Hematopoietic multipotent progenitor cell treated with erythropoietin and hydrocortisone succinate and interleukin-3 and kit ligand, for 15 days (in vitro differentiated cells): ENCODE measurements around the gene LGALS3.
"Not testable (repeated sequence)": the region's sequence is repeated elsewhere in the genome, so short reads cannot be mapped to it uniquely, and the experiment has no call there.

Source experiments
- DNase-seq: peaks from one replicate; pipeline ENCODE4 v3.0.0-alpha.2; 2015; ENCODE audit warnings: low spot score

Gene LGALS3

DNA sequence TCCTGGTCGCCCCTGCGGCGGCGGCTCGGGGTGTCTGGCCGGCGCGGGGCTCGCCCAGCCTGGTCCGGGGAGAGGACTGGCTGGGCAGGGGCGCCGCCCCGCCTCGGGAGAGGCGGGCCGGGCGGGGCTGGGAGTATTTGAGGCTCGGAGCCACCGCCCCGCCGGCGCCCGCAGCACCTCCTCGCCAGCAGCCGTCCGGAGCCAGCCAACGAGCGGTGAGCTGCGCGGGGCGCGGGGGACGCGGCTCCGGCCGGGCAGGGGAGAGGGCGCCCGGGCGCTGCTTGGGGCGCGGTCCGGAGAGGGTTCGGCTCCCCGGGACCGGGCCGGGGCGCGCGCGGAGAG lies at the start of gene LGALS3:
LGALS3 (plus strand) TSS at position 167 of the 342 bp plus-strand sequence. CDS start 8,122 bp downstream, outside the sequence.
- peak; percentile 79 for DNase-seq

GRCh38 chr14:55079961-55080360 lies 49.1 kb upstream of the LGALS3 start:
- not testable (repeated sequence) for DNase-seq

- no peak for DNase-seq
These were observed 44.5 kb upstream of the LGALS3 start for GRCh38 chr14:55084401-55085059.

DNA sequence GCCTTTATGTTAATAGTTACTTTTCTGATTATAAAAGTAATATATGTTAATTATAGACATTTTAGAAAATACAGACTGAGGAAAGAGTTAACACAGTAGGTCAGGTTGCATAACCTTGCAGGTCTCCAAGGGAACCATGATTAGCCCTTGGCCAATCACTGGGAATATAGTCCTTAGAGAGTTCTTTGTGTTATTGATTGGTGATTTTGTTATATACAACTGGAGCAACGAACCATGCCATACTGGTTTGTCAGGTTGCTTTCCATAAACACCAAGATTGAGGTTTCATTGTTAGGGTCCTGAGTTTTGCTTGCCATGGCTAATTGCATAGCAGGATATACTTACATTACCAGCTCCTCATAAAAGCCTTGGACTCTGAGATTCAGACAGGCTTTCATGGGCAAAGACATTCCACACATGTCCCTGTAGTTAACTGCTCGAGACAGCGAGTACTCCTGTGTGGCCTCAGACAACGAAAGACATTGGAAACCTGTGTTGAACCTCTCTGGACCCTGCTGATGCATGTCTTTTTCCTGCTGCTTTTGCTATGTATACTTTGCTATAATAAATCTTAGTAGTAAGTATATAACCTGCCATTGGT lies 43.9 kb upstream of the LGALS3 start:
- no peak for DNase-seq

DNA sequence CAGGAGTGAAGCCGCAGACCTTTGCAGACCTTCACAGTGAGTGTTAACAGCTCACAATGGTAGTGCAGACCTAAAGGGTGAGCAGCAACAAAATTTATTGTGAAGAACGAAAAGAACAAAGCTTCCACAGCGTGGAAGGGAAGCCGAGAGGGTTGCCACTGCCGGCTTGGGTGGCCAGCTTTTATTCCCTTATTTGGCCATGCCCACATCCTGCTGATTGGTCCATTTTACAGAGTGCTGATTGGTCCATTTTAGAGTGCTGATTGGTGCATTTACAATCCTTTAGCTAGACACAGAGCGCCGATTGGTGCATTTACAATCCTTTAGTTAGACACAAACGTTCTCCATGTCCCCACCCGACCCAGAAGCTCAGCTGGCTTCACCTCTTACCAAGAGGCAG lies 42.1 kb upstream of the LGALS3 start:
- no peak for DNase-seq

GRCh38 chr14:55088356-55088755 lies 40.7 kb upstream of the LGALS3 start:
- DNase-seq, result no peak

GRCh38 chr14:55092341-55092740 lies 36.7 kb upstream of the LGALS3 start:
- no peak for DNase-seq

DNA sequence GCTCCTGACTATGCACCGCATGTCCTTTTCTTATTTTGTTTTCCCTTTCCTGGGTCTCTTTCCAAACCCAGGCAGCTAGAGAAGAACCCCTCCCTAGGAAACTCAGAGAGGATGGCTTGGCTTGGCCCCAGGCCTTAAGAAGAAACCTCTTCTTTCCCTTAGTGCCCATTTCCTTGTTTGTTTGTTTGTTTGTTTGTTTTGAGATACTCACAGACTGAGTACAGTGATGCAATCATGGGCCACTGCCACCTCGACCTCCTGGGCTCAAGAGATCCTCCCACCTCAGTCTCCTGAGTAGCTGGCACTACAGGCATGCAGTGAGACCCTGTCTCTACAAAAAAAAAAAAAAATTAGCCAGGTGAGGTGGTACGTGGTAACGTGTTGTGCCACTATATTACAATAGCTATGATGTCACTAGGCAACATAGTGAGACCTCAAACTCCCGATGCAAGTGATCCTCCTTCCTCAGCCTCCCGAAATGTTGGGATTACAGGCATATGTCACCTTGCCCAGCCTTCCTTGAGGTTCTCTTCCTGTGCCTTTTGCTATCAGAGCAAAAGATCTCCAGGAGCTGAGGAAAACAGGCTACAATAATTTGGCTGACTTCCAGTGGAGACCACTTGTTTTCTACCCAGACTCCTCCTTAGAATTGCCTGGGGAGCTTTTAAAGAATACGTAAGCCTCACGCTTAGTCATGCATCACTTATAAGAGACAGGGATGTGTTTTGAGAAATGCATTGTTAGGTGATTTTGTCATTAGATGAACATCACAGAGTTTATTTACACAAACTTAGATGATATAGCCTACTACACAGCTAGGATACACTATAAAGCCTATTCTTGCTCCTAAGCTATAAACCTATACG lies 34.5 kb upstream of the LGALS3 start:
- no peak for DNase-seq

DNA sequence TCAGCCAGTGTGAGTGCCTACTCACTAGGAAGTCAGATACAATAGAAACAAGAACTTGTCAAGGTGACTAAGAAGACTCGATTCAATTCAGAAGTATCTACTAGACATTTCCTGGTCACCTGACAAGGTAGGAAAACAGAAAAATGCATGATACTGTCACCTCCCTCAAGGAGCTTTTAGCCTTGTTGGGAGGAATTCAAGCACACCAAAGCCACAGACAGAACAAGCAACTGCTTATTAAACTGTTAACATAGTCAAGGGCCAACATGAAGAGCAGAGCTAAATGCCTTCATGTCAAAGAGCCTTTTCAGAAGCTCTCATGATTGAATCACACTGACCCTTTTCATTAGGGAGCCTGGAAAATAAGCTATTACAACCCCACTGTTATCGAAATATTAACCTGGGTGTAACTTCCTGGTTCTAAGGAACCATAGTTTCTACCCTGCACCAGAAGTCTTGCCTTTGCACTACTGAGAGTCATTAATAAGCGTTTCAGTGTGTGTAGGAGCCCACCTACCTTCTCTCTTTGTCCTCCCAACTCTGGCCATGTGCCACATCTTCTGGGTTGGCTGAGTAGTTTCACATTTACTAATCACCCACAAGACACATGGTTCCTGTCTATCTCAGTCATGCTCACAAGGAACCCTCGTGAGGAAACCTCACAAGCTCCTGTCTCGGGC lies 31.0 kb upstream of the LGALS3 start:
- peak; percentile 80 for DNase-seq

DNA sequence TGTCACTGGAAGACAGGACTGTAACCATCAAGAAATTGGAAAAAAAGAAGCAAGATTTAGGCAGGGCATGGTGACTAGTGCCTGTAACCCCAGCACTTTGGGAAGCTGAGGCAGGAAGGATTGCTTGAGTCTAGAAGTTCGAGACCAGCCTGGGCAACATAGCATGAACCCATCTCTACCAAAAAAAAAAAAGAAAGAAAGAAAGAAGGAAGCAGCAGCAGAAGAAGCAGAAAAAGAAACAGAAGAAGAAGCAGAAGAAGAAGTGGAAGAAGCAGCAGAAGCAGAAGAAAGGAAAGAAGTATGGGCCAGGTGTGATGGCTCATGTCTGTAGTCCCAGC lies 30.5 kb upstream of the LGALS3 start:
- no peak for DNase-seq

GRCh38 chr14:55099756-55100155 lies 29.3 kb upstream of the LGALS3 start:
- no peak for DNase-seq

GRCh38 chr14:55101698-55102097 lies 27.4 kb upstream of the LGALS3 start:
- DNase-seq, result no peak

GRCh38 chr14:55102141-55102621 lies 26.9 kb upstream of the LGALS3 start:
- DNase-seq, result peak; percentile 45

DNA sequence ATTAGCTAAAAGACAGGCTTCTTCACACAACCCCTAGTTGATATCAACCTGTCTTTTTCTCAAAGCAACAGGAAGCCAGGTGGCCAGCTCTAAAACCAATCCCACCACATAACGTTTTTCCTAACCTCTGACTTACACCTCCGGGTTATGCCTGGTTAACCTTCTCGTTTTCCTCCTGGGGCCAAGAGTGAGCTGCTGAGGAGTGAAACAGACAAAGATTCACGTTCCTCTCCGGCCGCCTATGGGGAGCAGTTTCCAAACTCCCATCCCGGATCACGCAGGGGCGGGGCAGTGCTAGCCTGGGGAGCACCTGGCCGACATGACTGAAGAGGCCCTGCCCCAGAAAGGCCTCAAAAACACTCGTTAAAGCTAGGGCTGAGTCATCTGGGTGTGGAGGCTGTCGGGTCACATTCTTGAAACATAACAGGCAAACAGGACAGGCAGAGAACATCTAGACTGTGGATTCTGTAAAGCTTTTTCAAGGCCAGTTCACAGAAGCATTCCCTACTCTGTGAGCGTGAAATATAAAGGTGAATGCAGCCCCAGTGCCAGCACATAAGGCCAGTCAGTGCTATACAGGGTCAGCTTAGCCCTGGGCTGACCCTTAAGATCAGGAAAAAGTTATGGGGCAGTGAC lies 25.9 kb upstream of the LGALS3 start:
- DNase-seq, result peak; percentile 90

DNA sequence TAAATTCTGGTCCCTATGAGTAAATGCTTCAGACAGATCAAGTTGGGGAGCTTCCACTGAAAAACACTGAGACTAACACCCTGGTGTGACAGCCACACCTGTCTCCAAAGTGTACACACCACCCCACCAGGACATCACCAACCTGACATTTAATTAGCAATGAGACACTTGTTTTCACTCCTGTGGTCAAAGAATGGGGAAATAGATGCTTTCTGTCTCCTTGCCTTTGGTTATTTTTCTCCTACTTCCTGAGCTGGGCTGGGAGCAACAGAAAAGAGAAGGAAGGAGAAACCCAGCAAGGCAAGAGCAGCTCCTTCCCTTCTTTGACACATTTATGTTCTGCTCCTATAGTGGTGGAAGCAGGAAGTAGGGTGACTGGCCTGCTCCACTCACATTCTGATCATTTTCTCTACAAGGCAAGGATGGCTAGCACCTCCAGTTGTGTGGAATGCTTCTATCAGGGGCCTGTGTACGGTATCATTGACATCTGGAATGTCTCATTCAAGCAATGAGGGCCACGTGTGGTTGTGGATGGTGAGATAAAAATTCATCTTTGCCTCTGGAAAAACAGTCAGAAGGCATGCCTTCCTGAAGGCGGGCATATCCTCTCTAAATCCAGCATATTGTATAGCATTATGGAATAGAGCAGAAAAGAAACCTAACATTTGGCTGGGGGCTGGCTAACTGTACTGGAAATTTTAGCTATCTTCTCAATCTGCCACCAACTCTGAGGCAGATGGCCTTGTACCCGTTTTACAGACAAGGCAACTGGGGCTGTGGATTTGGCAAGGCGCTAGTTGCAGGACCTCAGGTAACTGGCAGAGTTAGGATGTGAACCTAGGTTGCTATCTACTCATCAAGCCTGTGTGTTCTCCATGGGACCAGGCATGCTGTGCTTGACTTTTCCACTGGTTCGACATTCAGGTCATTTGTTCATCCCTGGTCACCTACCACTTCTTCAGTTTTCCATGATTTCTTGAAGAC lies 24.8 kb upstream of the LGALS3 start:
- DNase-seq, result no peak

GRCh38 chr14:55105991-55106390 lies 23.1 kb upstream of the LGALS3 start:
- DNase-seq, result no peak

DNA sequence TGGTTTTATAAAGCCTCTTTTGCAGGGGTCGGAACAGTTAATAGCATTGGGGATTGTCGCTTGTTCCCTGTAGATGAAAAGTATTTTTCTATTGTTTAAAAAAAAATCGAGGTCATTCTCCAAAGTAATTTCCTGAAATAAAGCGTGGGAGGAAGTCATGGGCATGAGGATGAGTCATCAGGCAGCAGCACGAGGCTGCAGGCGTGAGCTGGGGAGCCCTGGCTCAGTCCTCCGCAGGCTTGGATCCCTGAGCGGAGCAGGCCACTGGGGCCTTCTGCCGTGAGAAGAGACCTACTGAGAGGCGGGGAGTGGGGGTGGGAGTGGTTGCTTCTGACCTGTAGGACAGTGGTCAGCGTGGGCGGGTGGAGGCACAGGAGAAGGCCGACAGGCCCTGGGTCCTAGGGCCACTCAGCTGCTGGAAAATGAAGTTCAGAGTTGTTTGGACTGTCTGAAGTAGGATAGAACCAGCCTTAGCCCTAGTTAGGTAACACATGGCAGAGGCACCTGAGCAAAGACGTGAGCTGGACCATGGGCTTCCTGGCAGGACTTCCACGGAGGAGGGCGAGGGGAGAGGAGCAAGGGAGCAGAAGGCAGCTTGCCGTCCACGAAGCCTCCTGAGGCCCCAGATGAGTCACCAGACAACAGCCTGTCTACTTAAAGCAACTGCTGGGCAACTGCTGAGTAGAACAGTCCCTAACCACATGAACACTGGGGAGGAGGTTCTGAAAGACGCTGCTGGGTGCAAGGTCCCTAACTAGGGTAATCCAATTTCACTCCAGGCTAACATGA lies 21.1 kb upstream of the LGALS3 start:
- DNase-seq, result no peak

GRCh38 chr14:55109836-55110235 lies 19.2 kb upstream of the LGALS3 start:
- no peak for DNase-seq

GRCh38 chr14:55111122-55111708 lies 17.8 kb upstream of the LGALS3 start:
- DNase-seq, result no peak

DNA sequence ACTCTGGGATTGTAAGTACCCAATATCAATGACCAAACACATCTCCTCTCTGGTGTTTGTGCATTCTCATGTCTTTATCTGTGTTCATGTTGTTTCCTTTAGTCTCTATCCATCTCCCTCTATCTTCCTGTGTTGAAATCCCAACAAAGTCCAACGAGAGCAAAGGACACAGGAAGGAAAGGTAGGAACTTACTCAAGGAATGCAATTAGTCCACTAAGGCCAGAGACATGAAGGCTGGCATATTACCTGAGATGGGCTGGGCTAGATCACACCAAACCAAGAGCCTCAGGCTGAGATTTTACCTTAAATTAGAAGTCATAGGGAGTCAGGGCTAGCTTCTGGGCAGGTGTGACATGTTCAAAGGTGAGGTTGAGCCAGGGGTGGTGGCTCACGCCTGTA lies 14.3 kb upstream of the LGALS3 start:
- no peak for DNase-seq
